Endodermal cell (in vitro differentiated cells): ENCODE data around the gene GLRX2. TPM values are rescaled to one million over a fixed set of nuclear protein-coding genes. Genes with fewer than 3 reads are reported as not detected.

Source experiments
- DNase-seq: peaks from one replicate; pipeline ENCODE4 v3.0.0-alpha.2; 2017
- H3K27ac ChIP-seq: 2 replicates; pipeline ENCODE4 v1.5.1; 2013; ENCODE audit warnings: mild to moderate bottlenecking, low read depth, low read length, moderate library complexity
- H3K27me3 ChIP-seq: 2 replicates; pipeline ENCODE4 v1.6.1; 2013; ENCODE audit warnings: mild to moderate bottlenecking, low read length, moderate library complexity; ENCODE audit not compliant: insufficient read depth, control insufficient read depth, poor library complexity, severe bottlenecking
- H3K36me3 ChIP-seq: 2 replicates; pipeline ENCODE4 v1.7.0; 2013; ENCODE audit warnings: mild to moderate bottlenecking, low read length, moderate library complexity; ENCODE audit not compliant: control insufficient read depth, insufficient read depth
- H3K4me1 ChIP-seq: one replicate; pipeline ENCODE4 v1.7.0; 2013; ENCODE audit warnings: low read length; ENCODE audit not compliant: control insufficient read depth, insufficient read depth
- H3K4me3 ChIP-seq: 2 replicates; pipeline ENCODE4 v1.5.1; 2013; ENCODE audit warnings: mild to moderate bottlenecking, low read length, moderate library complexity
- H3K9ac ChIP-seq: 2 replicates; pipeline ENCODE4 v1.6.1; 2013; ENCODE audit warnings: mild to moderate bottlenecking, low read length, moderate library complexity; ENCODE audit not compliant: poor library complexity, severe bottlenecking; ENCODE audit errors: extremely low read depth
- H3K9me3 ChIP-seq: 2 replicates; pipeline ENCODE4 v1.6.1; 2013; ENCODE audit warnings: mild to moderate bottlenecking, low read length, moderate library complexity; ENCODE audit not compliant: control insufficient read depth
- H3K27ac Mint-ChIP-seq: 2 replicates; pipeline ENCODE4 v1.8.0; 2020; ENCODE audit warnings: mixed read lengths
- H3K27me3 Mint-ChIP-seq: 2 replicates; pipeline ENCODE4 v1.8.0; 2021; ENCODE audit warnings: mild to moderate bottlenecking, mixed read lengths; ENCODE audit not compliant: insufficient read depth
- H3K36me3 Mint-ChIP-seq: 2 replicates; pipeline ENCODE4 v1.8.0; 2020; ENCODE audit warnings: low read depth, mixed read lengths
- H3K4me1 Mint-ChIP-seq: 2 replicates; pipeline ENCODE4 v1.8.0; 2020; ENCODE audit warnings: mixed read lengths
- H3K4me3 Mint-ChIP-seq: 2 replicates; pipeline ENCODE4 v1.8.0; 2020; ENCODE audit warnings: mild to moderate bottlenecking, moderate library complexity, mixed read lengths
- H3K9me3 Mint-ChIP-seq: 2 replicates; pipeline ENCODE4 v1.8.0; 2020; ENCODE audit warnings: mild to moderate bottlenecking, mixed read lengths
- CTCF ChIP-seq: fragments of 200-600 bp; sonication (generic); conservative IDR thresholded peaks from 2 replicates; pipeline ENCODE4 v1.5.0; 2021; ENCODE audit warnings: antibody characterized with exemption, mild to moderate bottlenecking
- WGBS, 2 experiments: methylation state at CpG; one replicate each; pipeline versions ENCODE4 v1.1.5 to v1.1.7; 2013; ENCODE audit warnings: missing lambda C conversion rate in 2 of 2, mixed read lengths in 1 of 2; ENCODE audit not compliant: insufficient coverage in 1 of 2, insufficient read length in 1 of 2; 5-methylcytosine and 5-hydroxymethylcytosine counted together
- total RNA-seq, 2 donors: library from RNA; stranded (reverse); fragmentation: NEBNext Ultra II Directional in 1 of 2; extraction: Animal tissue kit (Norgen Biotek cat#: 25700) in 1 of 2; gene quantifications; 2 replicates in 1 of 2; 3 replicates in 1 of 2; pipeline ENCODE4 v1.2.1, GENCODE V29; 2021

The GLRX2 gene
- total RNA-seq, 2 donors from 2014 or later: 8.6 to 11.0 TPM

GRCh38 chr1:193070942-193071341 lies 34.3 kb downstream of the GLRX2 start:
- Histone ChIP-seq H3K27ac (no peak overlapping the region), H3K27me3 (peaks cover 8% of the 10 kb centered on the region), H3K36me3 (peaks cover 16% of the 10 kb centered on the region), H3K9ac (no peak overlapping the region), H3K4me1 (peaks cover 14% of the 10 kb centered on the region), H3K9me3 (no peaks in the 10 kb centered on the region), H3K4me3 (no peak overlapping the region)
- no peak for DNase-seq
- Mint-ChIP-seq H3K9me3 (no peaks in the 10 kb centered on the region), H3K27ac (no peak overlapping the region), H3K27me3 (no peaks in the 10 kb centered on the region), H3K4me1 (peaks cover 9% of the 10 kb centered on the region), H3K36me3 (peaks cover 12% of the 10 kb centered on the region), H3K4me3 (no peak overlapping the region)
- 60 to 87% methylated on average over 3 to 5 of the region's 5 CpGs for WGBS, 2 experiments
- no peak for TF ChIP-seq CTCF

- H3K4me3 Mint-ChIP-seq: no peak overlapping the region
- H3K36me3 ChIP-seq: peaks cover 12% of the 10 kb centered on the region
- peak; percentile 7 for TF ChIP-seq CTCF
- no peak for DNase-seq
- no peaks in the 10 kb centered on the region for H3K9me3 Mint-ChIP-seq
- peaks cover 2% of the 10 kb centered on the region for H3K27me3 Mint-ChIP-seq
- peaks cover 16% of the 10 kb centered on the region for H3K4me1 ChIP-seq
- WGBS, 2 experiments: 89% methylated on average over 2 of the region's 2 CpGs; no CpG with 5 or more reads in 1 of the 2 experiments
- H3K9me3 ChIP-seq: no peaks in the 10 kb centered on the region
- no peak overlapping the region for H3K4me3 ChIP-seq
- H3K27ac ChIP-seq: no peak overlapping the region
- H3K36me3 Mint-ChIP-seq: peaks cover 12% of the 10 kb centered on the region
- no peak overlapping the region for H3K9ac ChIP-seq
- H3K27me3 ChIP-seq: peaks cover 14% of the 10 kb centered on the region
- H3K4me1 Mint-ChIP-seq: peaks cover 9% of the 10 kb centered on the region
- no peak overlapping the region for H3K27ac Mint-ChIP-seq
Measured at GRCh38 chr1:193070386-193070753, 34.8 kb downstream of the GLRX2 start.

- H3K4me1 Mint-ChIP-seq: peaks cover 9% of the 10 kb centered on the region
- peaks cover 2% of the 10 kb centered on the region for H3K27me3 Mint-ChIP-seq
- peak; percentile 82 for TF ChIP-seq CTCF
- H3K27me3 ChIP-seq: peaks cover 19% of the 10 kb centered on the region
- H3K27ac Mint-ChIP-seq: no peak overlapping the region
- no peak overlapping the region for H3K27ac ChIP-seq
- peaks cover 16% of the 10 kb centered on the region for H3K4me1 ChIP-seq
- no peak overlapping the region for H3K9ac ChIP-seq
- peaks cover 12% of the 10 kb centered on the region for H3K36me3 Mint-ChIP-seq
- no peak overlapping the region for H3K4me3 ChIP-seq
- H3K9me3 ChIP-seq: no peaks in the 10 kb centered on the region
- 67% methylated on average over 4 of the region's 4 CpGs; no CpG with 5 or more reads in 1 of the 2 experiments for WGBS, 2 experiments
- peaks cover 12% of the 10 kb centered on the region for H3K36me3 ChIP-seq
- no peaks in the 10 kb centered on the region for H3K9me3 Mint-ChIP-seq
- no peak overlapping the region for H3K4me3 Mint-ChIP-seq
- DNase-seq: peak; percentile 76
Measured at GRCh38 chr1:193069748-193070385, 35.3 kb downstream of the GLRX2 start.
